BJ (cell line): Measurements from ENCODE around the gene IFT172. TPM values are rescaled to one million over a fixed set of nuclear protein-coding genes. Genes with fewer than 3 reads are reported as not detected.

Experiments used
- CTCF ChIA-PET: fragments of 350-600 bp; formaldehyde crosslinking; extraction: SDS; loops from one replicate; lab custom pipeline; 2021; ENCODE audit warnings: antibody characterized with exemption, inconsistent platforms; lab: Yijun Ruan, JAX
- POLR2A ChIA-PET: fragments of 300-600 bp; sonication (Branson Sonifier 250); formaldehyde crosslinking; extraction: SDS; loops from one replicate; lab custom pipeline; 2021; ENCODE audit warnings: antibody characterized with exemption; lab: Charles Lee
- DNase-seq: peaks from one replicate; pipeline ENCODE4 v3.0.0-alpha.2; 2011; ENCODE audit warnings: low read depth
- H3K27me3 ChIP-seq: 2 replicates; pipeline ENCODE4 v1.6.0; 2011; ENCODE audit warnings: low read length; ENCODE audit not compliant: control insufficient read depth, insufficient read depth
- H3K36me3 ChIP-seq: 2 replicates; pipeline ENCODE4 v1.5.1; 2011; ENCODE audit warnings: low read length; ENCODE audit not compliant: control insufficient read depth, insufficient read depth
- H3K4me3 ChIP-seq: 2 replicates; pipeline ENCODE4 v1.5.1; 2011; ENCODE audit warnings: low read depth, mild to moderate bottlenecking, control low read depth, low read length
- polyA plus RNA-seq: library from polyadenylated mRNA; depleted of rRNA; stranded (reverse); fragments of >200 nt; gene quantifications from 2 replicates; pipeline ENCODE4 v1.2.3, GENCODE V29; 2011; rRNA removed
- small RNA-seq: library from RNA; depleted of rRNA; stranded (forward); fragments of <200 nt; gene quantifications from one replicate; pipeline ENCODE3, GENCODE V24; 2012; ENCODE audit warnings: low replicate concordance, low read depth; ENCODE audit not compliant: insufficient read length
- TF ChIP-seq, protein P1 (sequence below): IDR thresholded peaks from 2 replicates; pipeline ENCODE4 v1.5.1; 2011; ENCODE audit warnings: low read depth, mild to moderate bottlenecking, control low read depth, inconsistent platforms, low read length, moderate library complexity; ENCODE audit not compliant: insufficient read depth

The IFT172 gene
- polyA plus RNA-seq, 1 experiment, result 20.3 TPM

DNA sequence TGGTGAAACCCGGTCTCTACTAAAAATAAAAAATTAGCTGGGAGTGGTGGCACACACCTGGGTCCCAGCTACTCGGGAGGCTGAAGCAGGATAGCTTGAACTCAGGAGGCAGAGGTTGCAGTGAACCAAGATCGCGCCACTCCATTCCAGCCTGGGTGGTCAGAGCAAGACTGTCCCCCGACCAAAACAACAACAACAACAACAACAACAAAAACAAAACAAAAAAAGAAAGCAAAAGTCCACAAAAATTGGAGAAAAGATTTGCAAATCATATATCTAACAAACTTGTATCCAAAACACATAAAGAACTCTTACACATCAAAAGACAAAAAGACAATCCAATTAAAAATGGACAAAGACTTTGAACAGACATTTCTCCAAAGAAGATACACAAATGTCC lies 90.6 kb downstream of the IFT172 start:
- POLR2A ChIA-PET, result no interaction called here
- TF ChIP-seq, protein P1, sequence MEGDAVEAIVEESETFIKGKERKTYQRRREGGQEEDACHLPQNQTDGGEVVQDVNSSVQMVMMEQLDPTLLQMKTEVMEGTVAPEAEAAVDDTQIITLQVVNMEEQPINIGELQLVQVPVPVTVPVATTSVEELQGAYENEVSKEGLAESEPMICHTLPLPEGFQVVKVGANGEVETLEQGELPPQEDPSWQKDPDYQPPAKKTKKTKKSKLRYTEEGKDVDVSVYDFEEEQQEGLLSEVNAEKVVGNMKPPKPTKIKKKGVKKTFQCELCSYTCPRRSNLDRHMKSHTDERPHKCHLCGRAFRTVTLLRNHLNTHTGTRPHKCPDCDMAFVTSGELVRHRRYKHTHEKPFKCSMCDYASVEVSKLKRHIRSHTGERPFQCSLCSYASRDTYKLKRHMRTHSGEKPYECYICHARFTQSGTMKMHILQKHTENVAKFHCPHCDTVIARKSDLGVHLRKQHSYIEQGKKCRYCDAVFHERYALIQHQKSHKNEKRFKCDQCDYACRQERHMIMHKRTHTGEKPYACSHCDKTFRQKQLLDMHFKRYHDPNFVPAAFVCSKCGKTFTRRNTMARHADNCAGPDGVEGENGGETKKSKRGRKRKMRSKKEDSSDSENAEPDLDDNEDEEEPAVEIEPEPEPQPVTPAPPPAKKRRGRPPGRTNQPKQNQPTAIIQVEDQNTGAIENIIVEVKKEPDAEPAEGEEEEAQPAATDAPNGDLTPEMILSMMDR, result no peak
- DNase-seq, result no peak
- Histone ChIP-seq H3K4me3 (no peak overlapping the region), H3K36me3 (no peaks in the 10 kb centered on the region), H3K27me3 (no peaks in the 10 kb centered on the region)
- CTCF ChIA-PET, result no interaction called here

Small RNA genes within 50 kb of the gene (small RNA-seq; reads per million reads assigned to genes)
- gene RNU6-986P, result not detected

Other genes starting within 250 kb of the IFT172 start
- gene SLC30A3, start 226.7 kb downstream of the IFT172 start, polyA plus RNA-seq, result 0.06 and 0.10 TPM in 2 replicates
- gene DNAJC5G, start 214.3 kb downstream of the IFT172 start, polyA plus RNA-seq, result not detected in 2 replicates
- 0.05 TPM in 1 of 2 replicates, not detected in the other for gene TRIM54, start 207.3 kb downstream of the IFT172 start, polyA plus RNA-seq
- gene UCN, start 181.3 kb downstream of the IFT172 start, polyA plus RNA-seq, result 0.17 and 0.34 TPM in 2 replicates
- gene MPV17, start 166.6 kb downstream of the IFT172 start, polyA plus RNA-seq, result 177 and 188 TPM in 2 replicates
- gene GTF3C2, start 133.0 kb downstream of the IFT172 start, polyA plus RNA-seq, result 32.1 and 39.0 TPM in 2 replicates
- 39.6 and 42.8 TPM in 2 replicates for gene EIF2B4, start 119.4 kb downstream of the IFT172 start, polyA plus RNA-seq
- 134 and 154 TPM in 2 replicates for gene SNX17, start 119.1 kb downstream of the IFT172 start, polyA plus RNA-seq
- 8.4 and 12.2 TPM in 2 replicates for gene ZNF513, start 109.0 kb downstream of the IFT172 start, polyA plus RNA-seq
- 45.8 and 48.3 TPM in 2 replicates for gene PPM1G, start 80.2 kb downstream of the IFT172 start, polyA plus RNA-seq
- gene NRBP1, start 61.1 kb downstream of the IFT172 start, polyA plus RNA-seq, result 234 and 270 TPM in 2 replicates
- 0.44 and 0.47 TPM in 2 replicates for gene KRTCAP3, start 47.4 kb downstream of the IFT172 start, polyA plus RNA-seq
- gene FNDC4, start 5.5 kb upstream of the IFT172 start, polyA plus RNA-seq, result 6.9 and 8.9 TPM in 2 replicates
- 0.47 and 0.54 TPM in 2 replicates for gene GCKR, start 7.1 kb upstream of the IFT172 start, polyA plus RNA-seq
- 19.2 and 31.8 TPM in 2 replicates for gene ZNF512, start 93.3 kb upstream of the IFT172 start, polyA plus RNA-seq
- gene CCDC121, start 139.3 kb upstream of the IFT172 start, polyA plus RNA-seq, result 0.58 and 0.86 TPM in 2 replicates
- 40.8 and 61.0 TPM in 2 replicates for gene GPN1, start 139.3 kb upstream of the IFT172 start, polyA plus RNA-seq
- 43.5 and 52.0 TPM in 2 replicates for gene SUPT7L, start 173.9 kb upstream of the IFT172 start, polyA plus RNA-seq
- gene SLC4A1AP, start 174.1 kb upstream of the IFT172 start, polyA plus RNA-seq, result 8.8 and 10.1 TPM in 2 replicates